Fibroblast of the aortic adventitia (primary cell): ENCODE results near the gene CCDC85B. TPM values are rescaled to one million over a fixed set of nuclear protein-coding genes. Genes with fewer than 3 reads are reported as not detected.
"Not testable (repeated sequence)": the region's sequence is repeated elsewhere in the genome, so short reads cannot be mapped to it uniquely, and the experiment has no call there.

Source experiments
- DNase-seq: peaks from one replicate; pipeline ENCODE4 v3.0.0-alpha.2; 2010; ENCODE audit warnings: low read depth
- H3K4me3 ChIP-seq: 2 replicates; pipeline ENCODE4 v1.5.1; 2011; ENCODE audit warnings: low read depth, mild to moderate bottlenecking, control low read depth, low read length, moderate library complexity
- CTCF ChIP-seq: IDR thresholded peaks from 2 replicates; pipeline ENCODE4 v1.5.1; 2011; ENCODE audit warnings: mild to moderate bottlenecking, low read length, control low read depth, inconsistent platforms; ENCODE audit not compliant: insufficient read depth
- total RNA-seq: library from RNA; depleted of rRNA; stranded (reverse); fragments of >200 nt; gene quantifications from 2 replicates; pipeline ENCODE4 v1.2.3, GENCODE V29; 2012; ENCODE audit warnings: low replicate concordance

The CCDC85B gene
- total RNA-seq, 1 donor, result 75.0 TPM

GRCh38 chr11:65885808-65886536 lies 4.5 kb upstream of the CCDC85B start:
- no peak overlapping the region for H3K4me3 ChIP-seq
- no peak for TF ChIP-seq CTCF
- DNase-seq, result no peak

GRCh38 chr11:65886826-65887722 lies 3.4 kb upstream of the CCDC85B start:
- peak overlapping the region; percentile 87 for H3K4me3 ChIP-seq
- DNase-seq, result no peak
- no peak for TF ChIP-seq CTCF

DNA sequence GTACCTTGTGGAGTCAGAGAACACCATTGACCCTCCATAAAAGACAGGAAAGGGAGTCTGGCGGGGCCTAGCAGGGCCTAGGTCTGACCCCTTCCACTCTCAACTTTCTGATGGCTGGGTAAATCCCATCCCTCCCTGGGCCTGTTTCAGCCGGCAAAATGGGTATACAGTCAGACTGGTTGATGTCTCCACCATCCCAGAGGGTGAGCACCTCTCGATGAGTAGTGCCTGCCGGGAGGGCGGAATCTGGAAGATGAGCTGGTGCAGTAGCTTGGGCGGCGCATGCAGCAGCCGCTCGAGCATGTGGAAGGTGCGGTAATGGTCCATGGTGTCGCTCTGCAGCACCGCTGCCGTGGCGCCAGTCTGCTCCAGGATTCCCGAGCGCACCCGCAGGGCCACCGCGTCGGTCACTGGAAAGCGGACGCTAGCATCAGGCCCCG lies 2.7 kb upstream of the CCDC85B start:
- H3K4me3 ChIP-seq, result peak overlapping the region; percentile 87
- no peak for DNase-seq
- TF ChIP-seq CTCF, result no peak

- peak; percentile 76 for TF ChIP-seq CTCF
- H3K4me3 ChIP-seq, result peak within 1 kb of the TSS; percentile 87
- DNase-seq, result peak; percentile 95
These were observed 2.2 kb upstream of the CCDC85B start, which contains the start of gene FIBP for GRCh38 chr11:65888163-65888814. TSS of gene FIBP (minus strand) at chr11:65888471. CDS start at chr11:65888418, 53 bp downstream.

DNA sequence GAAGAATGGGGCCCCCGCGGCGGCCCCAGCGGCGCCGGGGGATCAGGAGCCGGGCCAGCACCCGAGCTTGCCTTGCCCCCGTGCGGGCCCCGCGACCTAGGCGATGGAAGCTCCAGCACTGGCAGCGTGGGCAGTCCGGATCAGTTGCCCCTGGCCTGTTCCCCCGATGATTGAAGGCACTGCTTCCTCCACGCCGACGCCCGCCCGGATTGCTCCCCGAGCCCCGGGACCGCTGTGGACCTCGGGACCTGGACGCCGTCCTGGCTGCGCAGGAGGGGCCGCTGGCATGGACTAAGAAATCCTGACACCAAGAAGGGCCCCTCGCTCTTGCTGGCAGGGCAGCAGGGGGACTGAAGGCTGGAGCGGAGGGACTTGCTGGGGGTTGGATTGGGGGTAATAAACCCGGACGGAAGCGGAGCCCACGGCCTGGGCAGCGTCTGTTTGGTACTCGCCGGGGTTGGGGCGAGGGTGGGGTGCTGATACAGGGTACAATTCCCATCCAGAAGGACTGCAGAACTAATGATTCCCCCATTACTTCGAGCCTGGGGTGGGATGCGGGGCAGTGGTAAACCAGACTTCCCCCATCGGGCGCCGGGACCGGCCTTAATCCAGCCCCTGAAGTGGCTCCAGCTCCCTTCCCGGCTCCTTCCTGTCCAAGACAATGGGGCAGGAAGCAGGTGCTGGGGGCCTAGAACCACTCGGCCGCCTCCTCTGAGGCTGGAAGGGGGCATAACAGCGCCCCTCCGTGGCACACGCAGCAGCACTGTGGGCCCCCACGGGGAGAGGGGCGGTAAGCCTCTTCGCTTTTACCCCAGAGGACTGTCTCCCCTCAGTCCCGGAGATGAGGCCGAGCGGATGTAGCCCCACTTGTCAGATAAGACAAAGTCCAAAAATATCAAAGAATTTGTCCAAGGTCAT lies 1.0 kb downstream of the CCDC85B start:
- peak; percentile 33 for TF ChIP-seq CTCF
- no peak for DNase-seq
- H3K4me3 ChIP-seq, result peak overlapping the region; percentile 81

DNA sequence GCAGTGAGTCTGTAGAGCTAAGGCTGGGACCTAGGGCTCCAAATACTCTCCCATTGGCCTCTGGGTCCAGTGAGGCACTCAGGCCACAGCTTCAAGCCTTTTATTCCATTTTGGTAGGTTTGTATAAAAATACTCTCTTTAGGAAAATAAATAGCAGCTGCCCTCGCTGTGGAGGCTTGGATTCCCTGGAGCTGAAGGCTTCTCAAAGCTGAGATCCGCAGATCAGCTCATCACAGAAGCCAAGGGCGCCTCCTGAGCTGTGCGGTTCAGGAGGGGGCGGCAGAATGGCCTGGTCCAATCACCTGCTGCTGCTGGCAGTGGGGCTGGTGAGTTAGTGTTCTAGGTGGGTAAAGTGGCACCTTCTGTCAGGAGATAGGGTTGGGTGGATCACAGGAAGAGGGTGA lies 1.7 kb downstream of the CCDC85B start:
- DNase-seq, result not testable (repeated sequence)
- peak overlapping the region; percentile 81 for H3K4me3 ChIP-seq
